ENCODE measurements around the gene PDE4D. TPM values are rescaled to one million over a fixed set of nuclear protein-coding genes. Genes with fewer than 3 reads are reported as not detected.
A peak's percentile ranks its signal among the peaks of the same experiment; 100 is the strongest.
"Not testable (repeated sequence)": the region's sequence is repeated elsewhere in the genome, so short reads cannot be mapped to it uniquely, and the experiment has no call there.

PDE4D gene
- total RNA-seq, 2 experiments from 2014 or later: 40.5 to 41.2 TPM

GRCh38 chr5:59485107-59485506, 408.4 kb downstream of the PDE4D start:
- Mint-ChIP-seq H3K9me3 (no peaks in the 10 kb centered on the region), H3K4me1 (ENCODE audit: low read depth) (peaks cover 19% of the 10 kb centered on the region), H3K4me3 (no peak overlapping the region)

DNA sequence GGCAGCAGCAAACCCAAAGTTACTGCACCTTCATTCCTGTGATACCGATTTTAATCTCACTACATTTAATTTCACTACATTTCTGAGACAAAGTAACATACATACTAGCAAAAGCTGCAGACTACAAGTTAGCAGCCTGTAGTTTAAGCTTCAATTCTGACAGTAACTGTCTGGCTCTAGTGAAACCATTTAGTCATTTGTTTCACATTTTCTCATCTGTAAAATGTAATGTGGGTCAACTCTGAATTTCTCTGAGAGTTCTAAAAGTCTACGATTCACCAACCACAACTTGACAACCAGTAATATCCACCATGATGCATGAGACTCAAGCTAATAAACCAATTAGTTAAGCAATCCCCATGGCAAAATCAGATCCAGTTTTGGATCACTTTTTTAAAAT, 408.9 kb downstream of the PDE4D start:
- intact Hi-C loops (cut with micrococcal nuclease): loop anchor here (1.0 to 2.0 kb wide), 5 partner anchors 107 to 593 kb away; no protein-coding TSS in a partner anchor
- peaks cover 19% of the 10 kb centered on the region for H3K4me1 Mint-ChIP-seq (ENCODE audit: low read depth)
- peaks cover 2% of the 10 kb centered on the region for H3K27me3 Mint-ChIP-seq (ENCODE audit: low read depth)
- peak overlapping the region; percentile 17 for H3K27ac Mint-ChIP-seq
- no peaks in the 10 kb centered on the region for H3K9me3 Mint-ChIP-seq
- no peak overlapping the region for H3K4me3 Mint-ChIP-seq
- no peaks in the 10 kb centered on the region for H3K36me3 Mint-ChIP-seq (ENCODE audit: low read depth)
- CTCF ChIA-PET: no interaction called here
- DNase-seq: no peak

More at GRCh38 chr5:59485107-59485506, 408.4 kb downstream of the PDE4D start:
- H3K27me3 Mint-ChIP-seq (ENCODE audit: low read depth): peaks cover 2% of the 10 kb centered on the region
- H3K27ac Mint-ChIP-seq: no peak overlapping the region
- intact Hi-C loops (cut with micrococcal nuclease): loop anchor here (2.0 kb wide), 1 partner anchor 276 kb away; no protein-coding TSS in a partner anchor
- H3K36me3 Mint-ChIP-seq (ENCODE audit: low read depth): no peaks in the 10 kb centered on the region
- CTCF ChIA-PET: no interaction called here
- DNase-seq: no peak

- Mint-ChIP-seq H3K27me3 (ENCODE audit: low read depth) (peaks cover 2% of the 10 kb centered on the region), H3K36me3 (ENCODE audit: low read depth) (no peaks in the 10 kb centered on the region), H3K4me1 (ENCODE audit: low read depth) (peaks cover 19% of the 10 kb centered on the region), H3K9me3 (no peaks in the 10 kb centered on the region), H3K4me3 (no peak overlapping the region), H3K27ac (peak overlapping the region; percentile 17)
- peak; percentile 25 for DNase-seq
- intact Hi-C loops (cut with micrococcal nuclease): loop anchor here (1.0 to 2.0 kb wide), 5 partner anchors 107 to 593 kb away; no protein-coding TSS in a partner anchor
- CTCF ChIA-PET: interaction anchor here (0.6 kb wide), 1 partner anchor 107 kb away, joined by 3 read pairs; no protein-coding TSS in a partner anchor
Measured at GRCh38 chr5:59483971-59484472, 409.5 kb downstream of the PDE4D start.

DNA sequence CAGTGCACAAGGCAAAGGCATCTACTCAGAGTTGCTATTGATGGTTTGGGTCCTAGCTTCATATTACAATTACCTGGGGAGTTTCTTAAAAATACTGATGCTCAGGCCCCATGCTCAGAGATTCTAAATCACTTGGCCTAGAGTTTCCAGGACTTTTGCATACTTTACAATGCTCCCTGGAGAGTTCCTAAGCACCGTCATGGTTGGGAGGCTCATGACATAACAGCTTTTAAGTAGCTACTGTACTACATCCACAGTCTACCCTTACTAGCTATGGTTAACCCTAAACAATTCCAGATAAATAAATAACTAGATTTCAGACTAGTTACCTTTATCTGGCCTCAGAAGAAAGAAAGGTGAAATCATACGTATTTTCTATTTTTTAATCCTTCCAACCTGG, 414.4 kb downstream of the PDE4D start:
- H3K27me3 Mint-ChIP-seq (ENCODE audit: low read depth): no peaks in the 10 kb centered on the region
- H3K4me3 Mint-ChIP-seq: no peak overlapping the region
- no peak for DNase-seq
- CTCF ChIA-PET: interaction anchor here (0.6 kb wide), 1 partner anchor 98 kb away, joined by 4 read pairs; no protein-coding TSS in a partner anchor
- H3K27ac Mint-ChIP-seq: no peak overlapping the region
- intact Hi-C loops (cut with micrococcal nuclease): no loop called here
- H3K4me1 Mint-ChIP-seq (ENCODE audit: low read depth): peaks cover 5% of the 10 kb centered on the region
- no peaks in the 10 kb centered on the region for H3K9me3 Mint-ChIP-seq
- no peaks in the 10 kb centered on the region for H3K36me3 Mint-ChIP-seq (ENCODE audit: low read depth)

DNA sequence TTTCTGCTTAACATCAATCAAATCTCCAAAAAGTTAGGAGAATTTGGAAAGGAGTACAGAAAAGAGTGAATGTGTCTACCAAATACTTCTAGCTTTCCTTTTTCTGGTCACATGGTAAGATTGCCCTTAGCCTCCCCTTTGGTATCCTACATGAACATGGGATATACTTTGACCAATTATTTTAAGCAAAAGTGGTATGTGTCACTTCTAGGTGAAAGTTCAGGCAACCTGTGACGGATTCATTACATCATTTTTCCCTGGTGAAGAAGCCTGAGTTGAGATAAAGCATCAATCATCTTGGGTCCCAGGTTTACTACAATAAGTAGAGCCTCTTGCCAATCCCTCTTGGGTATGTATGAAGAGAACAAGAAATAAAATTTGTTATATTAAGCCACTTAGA, 419.2 kb downstream of the PDE4D start:
- no peak for DNase-seq
- Mint-ChIP-seq H3K36me3 (ENCODE audit: low read depth) (no peaks in the 10 kb centered on the region), H3K4me3 (no peak overlapping the region), H3K4me1 (ENCODE audit: low read depth) (no peaks in the 10 kb centered on the region), H3K27me3 (ENCODE audit: low read depth) (no peaks in the 10 kb centered on the region), H3K9me3 (no peaks in the 10 kb centered on the region), H3K27ac (no peak overlapping the region)
- CTCF ChIA-PET: no interaction called here
- intact Hi-C loops (cut with micrococcal nuclease): no loop called here

- intact Hi-C loops (cut with micrococcal nuclease): no loop called here
- H3K9me3 Mint-ChIP-seq: no peaks in the 10 kb centered on the region
- H3K27ac Mint-ChIP-seq: no peak overlapping the region
- no peaks in the 10 kb centered on the region for H3K27me3 Mint-ChIP-seq (ENCODE audit: low read depth)
- DNase-seq: no peak
- CTCF ChIA-PET: no interaction called here
- no peaks in the 10 kb centered on the region for H3K4me1 Mint-ChIP-seq (ENCODE audit: low read depth)
- no peaks in the 10 kb centered on the region for H3K36me3 Mint-ChIP-seq (ENCODE audit: low read depth)
- H3K4me3 Mint-ChIP-seq: no peak overlapping the region
Measured at GRCh38 chr5:59473611-59474010, 419.9 kb downstream of the PDE4D start.

- CTCF ChIA-PET: interaction anchor here (0.7 kb wide), 1 partner anchor 91 kb away, joined by 3 read pairs; no protein-coding TSS in a partner anchor
- intact Hi-C loops (cut with micrococcal nuclease): no loop called here
Measured at GRCh38 chr5:59471463-59471862, 422.1 kb downstream of the PDE4D start.

GRCh38 chr5:59467969-59468368, 425.6 kb downstream of the PDE4D start:
- CTCF ChIA-PET: no interaction called here
- Mint-ChIP-seq H3K9me3 (no peaks in the 10 kb centered on the region), H3K4me1 (ENCODE audit: low read depth) (no peaks in the 10 kb centered on the region), H3K27ac (no peak overlapping the region), H3K36me3 (ENCODE audit: low read depth) (no peaks in the 10 kb centered on the region), H3K4me3 (no peak overlapping the region), H3K27me3 (ENCODE audit: low read depth) (no peaks in the 10 kb centered on the region)
- DNase-seq: no peak
- intact Hi-C loops (cut with micrococcal nuclease): no loop called here

More at GRCh38 chr5:59471463-59471862, 422.1 kb downstream of the PDE4D start:
- no peaks in the 10 kb centered on the region for H3K4me1 Mint-ChIP-seq (ENCODE audit: low read depth)
- DNase-seq: no peak
- H3K27me3 Mint-ChIP-seq (ENCODE audit: low read depth): no peaks in the 10 kb centered on the region
- H3K27ac Mint-ChIP-seq: no peak overlapping the region
- H3K9me3 Mint-ChIP-seq: no peaks in the 10 kb centered on the region
- H3K36me3 Mint-ChIP-seq (ENCODE audit: low read depth): no peaks in the 10 kb centered on the region
- no peak overlapping the region for H3K4me3 Mint-ChIP-seq

- H3K9me3 Mint-ChIP-seq: no peaks in the 10 kb centered on the region
- CTCF ChIA-PET: no interaction called here
- H3K4me1 Mint-ChIP-seq (ENCODE audit: low read depth): no peaks in the 10 kb centered on the region
- no peaks in the 10 kb centered on the region for H3K36me3 Mint-ChIP-seq (ENCODE audit: low read depth)
- H3K4me3 Mint-ChIP-seq: no peak overlapping the region
- intact Hi-C loops (cut with micrococcal nuclease): no loop called here
- H3K27ac Mint-ChIP-seq: no peak overlapping the region
- DNase-seq: no peak
- H3K27me3 Mint-ChIP-seq (ENCODE audit: low read depth): no peaks in the 10 kb centered on the region
Measured at GRCh38 chr5:59466271-59466670, 427.3 kb downstream of the PDE4D start.

DNA sequence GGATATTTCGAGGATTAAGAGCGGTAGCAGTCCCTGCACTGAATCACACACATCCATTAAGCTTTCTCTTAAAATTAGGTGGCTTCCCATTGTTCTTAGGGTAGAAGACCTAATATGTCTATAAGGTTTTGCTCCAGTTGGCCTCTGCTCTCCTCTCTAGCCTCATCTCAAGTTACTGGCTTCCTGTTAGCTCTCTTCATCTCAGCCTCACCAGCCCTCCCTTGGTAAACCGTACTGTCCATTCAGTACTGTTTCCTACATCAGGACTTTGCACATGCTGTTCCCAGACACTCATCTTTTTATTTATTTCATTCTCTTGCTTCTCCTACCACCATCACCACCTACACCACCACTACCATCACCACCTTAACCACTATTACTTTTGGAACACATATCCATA, 428.6 kb downstream of the PDE4D start:
- CTCF ChIA-PET: no interaction called here
- Mint-ChIP-seq H3K9me3 (no peaks in the 10 kb centered on the region), H3K4me1 (ENCODE audit: low read depth) (no peaks in the 10 kb centered on the region), H3K27ac (no peak overlapping the region), H3K27me3 (ENCODE audit: low read depth) (no peaks in the 10 kb centered on the region), H3K4me3 (no peak overlapping the region), H3K36me3 (ENCODE audit: low read depth) (no peaks in the 10 kb centered on the region)
- intact Hi-C loops (cut with micrococcal nuclease): no loop called here
- no peak for DNase-seq

DNA sequence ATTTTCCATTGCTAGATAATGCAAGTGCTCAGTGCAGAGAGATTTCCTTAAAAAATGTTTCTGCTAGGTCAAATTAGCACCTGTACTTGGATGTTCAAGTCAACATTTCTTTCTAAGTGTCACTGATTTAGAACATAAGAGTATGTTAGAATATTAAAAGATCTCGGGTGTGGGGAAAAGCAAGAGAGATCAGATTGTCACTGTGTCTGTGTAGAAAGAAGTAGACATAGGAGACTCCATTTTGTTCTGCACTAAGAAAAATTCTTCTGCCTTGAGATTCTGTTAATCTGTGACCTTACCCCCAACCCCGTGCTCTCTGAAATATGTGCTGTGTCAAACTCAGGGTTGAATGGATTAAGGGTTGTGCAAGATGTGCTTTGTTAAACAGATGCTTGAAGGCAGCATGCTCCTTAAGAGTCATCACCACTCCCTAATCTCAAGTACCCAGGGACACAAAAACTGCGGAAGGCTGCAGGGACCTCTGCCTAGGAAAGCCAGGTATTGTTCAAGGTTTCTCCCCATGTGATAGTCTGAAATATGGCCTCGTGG, 429.8 kb downstream of the PDE4D start:
- H3K27me3 Mint-ChIP-seq (ENCODE audit: low read depth); H3K4me3 Mint-ChIP-seq; CTCF ChIA-PET; DNase-seq; H3K9me3 Mint-ChIP-seq; H3K4me1 Mint-ChIP-seq (ENCODE audit: low read depth); H3K36me3 Mint-ChIP-seq (ENCODE audit: low read depth); H3K27ac Mint-ChIP-seq; intact Hi-C loops (cut with micrococcal nuclease): not testable (repeated sequence)

- H3K27me3 Mint-ChIP-seq (ENCODE audit: low read depth): no peaks in the 10 kb centered on the region
- no peak for DNase-seq
- no peaks in the 10 kb centered on the region for H3K36me3 Mint-ChIP-seq (ENCODE audit: low read depth)
- H3K27ac Mint-ChIP-seq: no peak overlapping the region
- no peaks in the 10 kb centered on the region for H3K9me3 Mint-ChIP-seq
- CTCF ChIA-PET: no interaction called here
- no peak overlapping the region for H3K4me3 Mint-ChIP-seq
- H3K4me1 Mint-ChIP-seq (ENCODE audit: low read depth): no peaks in the 10 kb centered on the region
- intact Hi-C loops (cut with micrococcal nuclease): no loop called here
Measured at GRCh38 chr5:59462956-59463355, 430.6 kb downstream of the PDE4D start.
